Kidney epithelial cell (primary cell): ENCODE data around the gene SLC35G6. TPM values are rescaled to one million over a fixed set of nuclear protein-coding genes. Genes with fewer than 3 reads are reported as not detected.

Experiments used
- DNase-seq: peaks from one replicate; pipeline ENCODE4 v3.0.0-alpha.2; 2010; ENCODE audit warnings: low read depth
- H3K27me3 ChIP-seq: 2 replicates; pipeline ENCODE4 v1.6.0; 2011; ENCODE audit warnings: low read length; ENCODE audit not compliant: control insufficient read depth, insufficient read depth
- H3K36me3 ChIP-seq: 2 replicates; pipeline ENCODE4 v1.5.1; 2011; ENCODE audit warnings: low read length; ENCODE audit not compliant: control insufficient read depth, insufficient read depth
- H3K4me3 ChIP-seq: 2 replicates; pipeline ENCODE4 v1.5.1; 2011; ENCODE audit warnings: low read depth, mild to moderate bottlenecking, control low read depth, low read length
- total RNA-seq: library from RNA; depleted of rRNA; stranded (reverse); fragments of >200 nt; gene quantifications from 2 replicates; pipeline ENCODE4 v1.2.3, GENCODE V29; 2015
- TF ChIP-seq, protein P1 (sequence below): IDR thresholded peaks from 2 replicates; pipeline ENCODE4 v1.5.1; 2011; ENCODE audit warnings: mild to moderate bottlenecking, moderate library complexity, low read length, control low read depth, inconsistent platforms; ENCODE audit not compliant: insufficient read depth, poor library complexity, severe bottlenecking

The SLC35G6 gene
- total RNA-seq, 1 donor from 2014 or later = not detected

DNA sequence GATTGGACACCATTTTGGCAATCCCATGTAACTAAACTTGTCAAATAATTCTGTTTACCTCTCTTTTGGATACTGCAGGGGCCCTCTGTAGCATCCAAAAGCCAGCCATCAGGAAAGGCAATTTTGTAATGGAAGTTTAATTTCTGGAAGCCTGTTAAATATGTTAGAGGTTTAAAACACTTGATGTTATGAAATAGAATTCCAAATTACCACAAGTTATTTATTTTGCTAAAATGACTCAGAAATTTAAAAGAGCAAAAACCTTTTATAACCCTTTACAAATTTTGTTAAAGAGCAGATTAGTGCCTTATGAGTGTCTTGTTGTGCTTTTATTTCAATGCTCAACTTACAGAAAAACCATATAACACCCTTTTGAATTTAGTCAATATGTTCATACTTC is 47.6 kb downstream of the SLC35G6 start:
- TF ChIP-seq, protein P1, sequence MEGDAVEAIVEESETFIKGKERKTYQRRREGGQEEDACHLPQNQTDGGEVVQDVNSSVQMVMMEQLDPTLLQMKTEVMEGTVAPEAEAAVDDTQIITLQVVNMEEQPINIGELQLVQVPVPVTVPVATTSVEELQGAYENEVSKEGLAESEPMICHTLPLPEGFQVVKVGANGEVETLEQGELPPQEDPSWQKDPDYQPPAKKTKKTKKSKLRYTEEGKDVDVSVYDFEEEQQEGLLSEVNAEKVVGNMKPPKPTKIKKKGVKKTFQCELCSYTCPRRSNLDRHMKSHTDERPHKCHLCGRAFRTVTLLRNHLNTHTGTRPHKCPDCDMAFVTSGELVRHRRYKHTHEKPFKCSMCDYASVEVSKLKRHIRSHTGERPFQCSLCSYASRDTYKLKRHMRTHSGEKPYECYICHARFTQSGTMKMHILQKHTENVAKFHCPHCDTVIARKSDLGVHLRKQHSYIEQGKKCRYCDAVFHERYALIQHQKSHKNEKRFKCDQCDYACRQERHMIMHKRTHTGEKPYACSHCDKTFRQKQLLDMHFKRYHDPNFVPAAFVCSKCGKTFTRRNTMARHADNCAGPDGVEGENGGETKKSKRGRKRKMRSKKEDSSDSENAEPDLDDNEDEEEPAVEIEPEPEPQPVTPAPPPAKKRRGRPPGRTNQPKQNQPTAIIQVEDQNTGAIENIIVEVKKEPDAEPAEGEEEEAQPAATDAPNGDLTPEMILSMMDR = no peak
- no peak for DNase-seq
- no peak overlapping the region for H3K4me3 ChIP-seq
- no peaks in the 10 kb centered on the region for H3K36me3 ChIP-seq
- no peaks in the 10 kb centered on the region for H3K27me3 ChIP-seq

DNA sequence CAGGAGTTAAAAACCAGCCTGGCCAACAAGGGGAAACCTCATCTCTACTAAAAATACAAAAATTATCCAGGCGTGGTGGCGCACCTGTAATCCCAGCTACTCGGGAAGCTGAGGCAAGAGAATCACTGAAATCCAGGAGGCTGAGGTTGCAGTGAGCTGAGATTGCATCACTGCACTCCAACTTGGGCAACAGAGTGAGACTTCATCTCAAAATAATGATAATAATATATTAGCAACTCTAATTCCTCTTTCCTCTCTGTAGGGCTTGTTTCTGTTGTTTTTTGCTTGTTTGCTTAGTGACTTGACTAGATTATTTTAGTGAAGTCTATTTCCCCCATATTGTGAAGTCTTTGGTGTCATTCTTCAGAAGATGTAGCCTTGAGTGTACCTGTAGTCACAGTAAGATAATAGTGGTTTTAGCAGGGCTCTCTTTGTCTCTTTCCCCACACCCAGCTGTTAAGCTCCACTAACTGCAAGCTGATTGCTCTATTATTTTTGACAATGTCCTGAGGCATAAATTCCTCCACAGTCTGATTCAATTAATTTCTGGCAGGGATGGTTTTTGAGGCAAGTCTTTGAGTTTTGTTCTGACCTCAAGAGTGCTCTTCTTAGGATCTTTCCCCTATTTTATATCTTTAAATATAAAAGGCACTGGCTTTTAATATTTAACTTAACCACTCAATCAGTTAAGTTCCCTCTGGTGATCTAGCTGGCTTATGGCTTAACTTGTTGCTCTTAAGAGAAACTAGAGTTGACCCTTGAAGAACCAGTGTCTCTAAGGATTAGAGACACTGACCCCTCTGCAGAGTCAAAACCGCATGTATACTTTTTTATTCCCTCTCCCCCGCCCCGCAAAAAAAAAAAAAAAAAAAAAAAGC is 49.0 kb downstream of the SLC35G6 start:
- H3K4me3 ChIP-seq = no peak overlapping the region
- no peak for DNase-seq
- no peaks in the 10 kb centered on the region for H3K27me3 ChIP-seq
- TF ChIP-seq, protein P1 = no peak
- no peaks in the 10 kb centered on the region for H3K36me3 ChIP-seq

Other genes with a start within 250 kb of the SLC35G6 start
- 57.1 and 69.8 TPM in 2 replicates for gene DVL2, start 246.9 kb upstream of the SLC35G6 start, total RNA-seq
- gene PHF23, start 242.0 kb upstream of the SLC35G6 start, total RNA-seq = 41.3 and 53.3 TPM in 2 replicates
- 277 and 595 TPM in 2 replicates for gene GABARAP, start 239.0 kb upstream of the SLC35G6 start, total RNA-seq
- 96.0 and 97.1 TPM in 2 replicates for gene CTDNEP1, start 229.7 kb upstream of the SLC35G6 start, total RNA-seq
- gene ELP5, start 229.2 kb upstream of the SLC35G6 start, total RNA-seq = 20.8 and 29.0 TPM in 2 replicates
- 248 and 250 TPM in 2 replicates for gene CLDN7, start 219.0 kb upstream of the SLC35G6 start, total RNA-seq
- 0.38 and 1.1 TPM in 2 replicates for gene SLC2A4, start 199.7 kb upstream of the SLC35G6 start, total RNA-seq
- gene YBX2, start 186.8 kb upstream of the SLC35G6 start, total RNA-seq = 0.08 and 0.48 TPM in 2 replicates
- gene EIF5A, start 173.8 kb upstream of the SLC35G6 start, total RNA-seq = 460 and 490 TPM in 2 replicates
- gene GPS2, start 166.1 kb upstream of the SLC35G6 start, total RNA-seq = 73.5 and 76.0 TPM in 2 replicates
- gene NEURL4, start 152.1 kb upstream of the SLC35G6 start, total RNA-seq = 16.3 and 29.9 TPM in 2 replicates
- gene ACAP1, start 144.9 kb upstream of the SLC35G6 start, total RNA-seq = 0.14 and 3.6 TPM in 2 replicates
- gene KCTD11, start 129.3 kb upstream of the SLC35G6 start, total RNA-seq = 14.9 and 15.5 TPM in 2 replicates
- not detected in 2 replicates for gene TMEM95, start 126.3 kb upstream of the SLC35G6 start, total RNA-seq
- gene TNK1, start 100.4 kb upstream of the SLC35G6 start, total RNA-seq = 4.0 and 13.3 TPM in 2 replicates
- 61.8 and 74.7 TPM in 2 replicates for gene PLSCR3, start 86.9 kb upstream of the SLC35G6 start, total RNA-seq
- gene TMEM256, start 77.3 kb upstream of the SLC35G6 start, total RNA-seq = 66.9 and 77.1 TPM in 2 replicates
- 8.3 and 8.4 TPM in 2 replicates for gene NLGN2, start 73.6 kb upstream of the SLC35G6 start, total RNA-seq
- gene SPEM1, start 61.1 kb upstream of the SLC35G6 start, total RNA-seq = not detected in 2 replicates
- gene SPEM2, start 55.8 kb upstream of the SLC35G6 start, total RNA-seq = not detected in 2 replicates
- gene SPEM3, start 52.6 kb upstream of the SLC35G6 start, total RNA-seq = not detected in 2 replicates
- gene TMEM102, start 46.0 kb upstream of the SLC35G6 start, total RNA-seq = 31.7 and 34.9 TPM in 2 replicates
- 1.5 and 1.8 TPM in 2 replicates for gene FGF11, start 41.9 kb upstream of the SLC35G6 start, total RNA-seq
- 19.0 and 21.6 TPM in 2 replicates for gene CHRNB1, start 36.4 kb upstream of the SLC35G6 start, total RNA-seq
- gene ZBTB4, start 1.8 kb upstream of the SLC35G6 start, total RNA-seq = 26.3 and 28.3 TPM in 2 replicates
- 56.9 and 57.8 TPM in 2 replicates for gene POLR2A, start 2.9 kb downstream of the SLC35G6 start, total RNA-seq
- gene TNFSF12, start 67.6 kb downstream of the SLC35G6 start, total RNA-seq = 9.0 and 9.4 TPM in 2 replicates
- 13.5 and 14.3 TPM in 2 replicates for gene TNFSF13, start 77.3 kb downstream of the SLC35G6 start, total RNA-seq
- gene SENP3, start 80.5 kb downstream of the SLC35G6 start, total RNA-seq = 107 and 109 TPM in 2 replicates
- gene CD68, start 98.2 kb downstream of the SLC35G6 start, total RNA-seq = 7.4 and 8.7 TPM in 2 replicates
- gene MPDU1, start 102.4 kb downstream of the SLC35G6 start, total RNA-seq = 161 and 187 TPM in 2 replicates
- gene SOX15, start 108.6 kb downstream of the SLC35G6 start, total RNA-seq = 1.8 and 3.4 TPM in 2 replicates
- 43.0 and 45.7 TPM in 2 replicates for gene FXR2, start 133.5 kb downstream of the SLC35G6 start, total RNA-seq
- 61.6 and 76.0 TPM in 2 replicates for gene SAT2, start 146.4 kb downstream of the SLC35G6 start, total RNA-seq
- gene SHBG, start 148.7 kb downstream of the SLC35G6 start, total RNA-seq = 0.79 TPM in 1 of 2 replicates, not detected in the other
- not detected in 2 replicates for gene ATP1B2, start 169.5 kb downstream of the SLC35G6 start, total RNA-seq
- gene TP53, start 206.0 kb downstream of the SLC35G6 start, total RNA-seq = 154 and 168 TPM in 2 replicates
- 13.3 and 14.9 TPM in 2 replicates for gene WRAP53, start 207.0 kb downstream of the SLC35G6 start, total RNA-seq
- gene EFNB3, start 223.8 kb downstream of the SLC35G6 start, total RNA-seq = 4.7 and 5.5 TPM in 2 replicates
- gene DNAH2, start 236.3 kb downstream of the SLC35G6 start, total RNA-seq = 0.04 TPM in 1 of 2 replicates, not detected in the other